ENCODE results near the gene LSG1.

Gene LSG1

GRCh38 chr3:194596906-194597305 is 75.1 kb downstream of the LSG1 start:
- Histone ChIP-seq H3K27ac (ENCODE audit: low read length) (no peak overlapping the region), H3K9me2 (replicated peaks; ENCODE audit: insufficient read depth, low read length) (no peaks in the 10 kb centered on the region), H3K79me2 (ENCODE audit: low read length) (no peaks in the 10 kb centered on the region), H3K9me3 (replicated peaks; ENCODE audit: insufficient read depth, low read length) (no peaks in the 10 kb centered on the region), H4K20me1 (ENCODE audit: insufficient read depth, low read length) (no peaks in the 10 kb centered on the region), H3K27me3 (replicated peaks; ENCODE audit: insufficient read depth, low read length) (no peaks in the 10 kb centered on the region), H3K4me1 (ENCODE audit: low read length) (no peaks in the 10 kb centered on the region), H3K36me3 (replicated peaks; ENCODE audit: insufficient read depth, low read length) (no peaks in the 10 kb centered on the region), H3K9ac (ENCODE audit: low read length) (no peak overlapping the region), H2AFZ (ENCODE audit: low read length) (no peak overlapping the region), H3F3A (ENCODE audit: insufficient read depth, low read length) (no peaks in the 10 kb centered on the region), H3K4me2 (ENCODE audit: low read depth, low read length) (no peak overlapping the region), H3K4me3 (ENCODE audit: low read length) (no peak overlapping the region)
- DNase-seq, result no peak
- no peak for TF ChIP-seq EZH2 (optimal IDR thresholded peaks at IDR 0.05; ENCODE audit: low read depth, low read length)

GRCh38 chr3:194592798-194593752 is 78.9 kb downstream of the LSG1 start:
- H3K79me2 ChIP-seq (ENCODE audit: low read length), result no peaks in the 10 kb centered on the region
- H3K9me3 ChIP-seq (replicated peaks; ENCODE audit: insufficient read depth, low read length), result no peaks in the 10 kb centered on the region
- H3K27me3 ChIP-seq (replicated peaks; ENCODE audit: insufficient read depth, low read length), result no peaks in the 10 kb centered on the region
- H3K4me1 ChIP-seq (ENCODE audit: low read length), result no peaks in the 10 kb centered on the region
- no peak overlapping the region for H3K4me2 ChIP-seq (ENCODE audit: low read depth, low read length)
- H3F3A ChIP-seq (ENCODE audit: insufficient read depth, low read length), result no peaks in the 10 kb centered on the region
- H3K9me2 ChIP-seq (replicated peaks; ENCODE audit: insufficient read depth, low read length), result no peaks in the 10 kb centered on the region
- no peak overlapping the region for H2AFZ ChIP-seq (ENCODE audit: low read length)
- no peaks in the 10 kb centered on the region for H3K36me3 ChIP-seq (replicated peaks; ENCODE audit: insufficient read depth, low read length)
- no peak overlapping the region for H3K27ac ChIP-seq (ENCODE audit: low read length)
- H4K20me1 ChIP-seq (ENCODE audit: insufficient read depth, low read length), result no peaks in the 10 kb centered on the region
- H3K4me3 ChIP-seq (ENCODE audit: low read length), result no peak overlapping the region
- peak; percentile 20 for DNase-seq
- TF ChIP-seq EZH2phosphoT487 (IDR thresholded peaks at IDR 0.05; ENCODE audit: low read length), result no peak
- no peak for TF ChIP-seq EZH2 (optimal IDR thresholded peaks at IDR 0.05; ENCODE audit: low read depth, low read length)
- no peak for TF ChIP-seq CTCF (IDR thresholded peaks at IDR 0.05; ENCODE audit: low read length)
- no peak overlapping the region for H3K9ac ChIP-seq (ENCODE audit: low read length)

Measured in MM.1S (cell line).